Esophagus (tissue), 2 donors: ENCODE measurements around the gene BCL7C. TPM values are rescaled to one million over a fixed set of nuclear protein-coding genes. Genes with fewer than 3 reads are reported as not detected.
A peak's percentile ranks its signal among the peaks of the same experiment; 100 is the strongest.

Experiments
- H3K27ac ChIP-seq, 2 donors: one replicate each; pipeline ENCODE4 v1.5.1; 2013; ENCODE audit warnings: low read depth in 2 of 2, mild to moderate bottlenecking in 2 of 2, inconsistent platforms in 1 of 2, low read length in 1 of 2, moderate library complexity in 1 of 2
- H3K27me3 ChIP-seq, 2 donors: one replicate each; pipeline ENCODE4 v1.6.1; 2013; ENCODE audit warnings: low read length in 2 of 2, control low read depth in 1 of 2, mild to moderate bottlenecking in 1 of 2; ENCODE audit not compliant: insufficient read depth in 2 of 2, control insufficient read depth in 1 of 2
- H3K36me3 ChIP-seq, 2 donors: one replicate each; pipeline ENCODE4 v1.6.1; 2013; ENCODE audit warnings: low read length in 1 of 2; ENCODE audit not compliant: control insufficient read depth in 2 of 2, insufficient read depth in 2 of 2
- H3K4me1 ChIP-seq, 2 donors: one replicate each; pipeline ENCODE4 v1.6.1; 2013; ENCODE audit warnings: low read length in 1 of 2; ENCODE audit not compliant: control insufficient read depth in 2 of 2, insufficient read depth in 2 of 2
- H3K4me3 ChIP-seq, 2 donors: one replicate each; pipeline ENCODE4 v1.5.1; 2013; ENCODE audit warnings: low read length in 2 of 2, mild to moderate bottlenecking in 2 of 2, low read depth in 1 of 2, moderate library complexity in 1 of 2
- H3K9me3 ChIP-seq, 2 donors: one replicate each; pipeline ENCODE4 v1.6.1; 2013; ENCODE audit warnings: mild to moderate bottlenecking in 2 of 2, low read depth in 1 of 2, low read length in 1 of 2, moderate library complexity in 1 of 2; ENCODE audit not compliant: control insufficient read depth in 2 of 2, insufficient read depth in 1 of 2
- WGBS, 2 donors: extraction: QIAGEN DNeasy Blood & Tissue Kit; methylation state at CpG; one replicate each; pipeline ENCODE4 v1.1.7; 2013; 5-methylcytosine and 5-hydroxymethylcytosine counted together
- polyA plus RNA-seq, 2 donors: library from polyadenylated mRNA; stranded (reverse); fragments of 200-250 nt; gene quantifications; one replicate each; pipeline ENCODE4 v1.2.3, GENCODE V29; 2013
- donor health status: healthy with polysubstance abuse.
- donor health status: Bipolar disorder and iron deficiency.

Gene BCL7C
- polyA plus RNA-seq, 2 donors: 21.8 to 33.9 TPM

DNA sequence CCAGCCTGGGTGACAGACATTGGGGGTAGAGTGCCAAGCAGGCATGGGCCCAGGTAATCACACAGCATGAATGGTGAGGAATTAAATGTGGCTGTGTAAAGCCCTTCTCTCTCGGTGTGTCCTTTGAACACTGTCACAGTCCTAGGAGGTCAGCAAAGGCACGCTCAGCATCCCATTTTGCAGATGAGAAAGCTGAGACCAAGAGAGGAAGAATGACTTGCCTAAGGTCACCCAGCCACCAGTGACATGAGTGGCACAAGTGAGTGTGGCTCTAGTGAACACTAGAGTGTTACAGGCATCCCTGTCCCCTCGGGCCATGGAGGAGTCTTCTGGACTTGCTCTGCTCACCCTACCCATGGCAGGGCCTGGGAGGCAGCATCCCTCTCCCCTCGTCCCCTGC is 13.2 kb upstream of the BCL7C start:
- Histone ChIP-seq H3K9me3 (no peaks in the 10 kb centered on the region), H3K4me3 (no peak overlapping the region), H3K27ac (no peak overlapping the region), H3K4me1 (peaks cover 0 to 17% of the 10 kb centered on the region in 2 donors), H3K36me3 (no peaks in the 10 kb centered on the region), H3K27me3 (no peaks in the 10 kb centered on the region)
- 83 to 89% methylated on average over 4 of the region's 4 CpGs for WGBS, 2 donors

DNA sequence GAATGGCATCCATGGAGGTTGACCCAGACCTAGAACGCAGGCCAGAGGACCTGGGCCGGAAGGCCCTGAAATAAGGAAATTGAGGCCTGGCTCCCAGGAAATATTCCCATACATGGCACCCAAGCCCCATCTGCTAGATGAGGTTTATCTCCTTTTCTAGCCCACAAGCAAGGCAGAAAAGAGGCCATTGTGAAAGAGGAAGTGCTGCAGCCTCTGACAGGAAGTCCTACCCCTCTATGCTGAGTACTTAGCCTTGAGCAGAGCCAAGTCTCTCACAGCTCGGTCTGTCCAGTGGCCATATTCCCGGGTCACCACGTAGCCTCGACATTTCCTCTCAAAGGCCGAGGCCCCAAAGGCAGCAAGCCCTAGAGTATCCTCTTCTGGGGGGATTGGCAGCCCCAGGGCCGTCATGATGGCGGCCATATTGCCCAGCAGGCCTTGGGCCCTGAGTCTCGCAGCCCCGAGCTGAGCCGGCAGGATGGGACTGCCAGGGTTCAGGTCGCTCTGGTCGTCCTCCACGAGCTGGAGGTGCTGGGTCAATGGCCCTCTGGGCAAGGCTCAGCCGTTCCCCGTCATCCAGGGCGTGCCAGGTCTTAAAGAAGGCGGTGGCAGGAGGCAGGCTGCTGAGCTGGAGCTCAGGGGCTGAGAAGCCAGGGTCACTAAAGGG is 10.4 kb upstream of the BCL7C start:
- Histone ChIP-seq H3K27me3 (no peaks in the 10 kb centered on the region), H3K27ac (peak overlapping the region; percentile 0 to 6), H3K4me1 (peaks cover 0 to 7% of the 10 kb centered on the region in 2 donors), H3K36me3 (no peaks in the 10 kb centered on the region), H3K9me3 (no peaks in the 10 kb centered on the region), H3K4me3 (no peak overlapping the region)
- 82% methylated on average over 19 of the region's 19 CpGs for WGBS, 2 donors

DNA sequence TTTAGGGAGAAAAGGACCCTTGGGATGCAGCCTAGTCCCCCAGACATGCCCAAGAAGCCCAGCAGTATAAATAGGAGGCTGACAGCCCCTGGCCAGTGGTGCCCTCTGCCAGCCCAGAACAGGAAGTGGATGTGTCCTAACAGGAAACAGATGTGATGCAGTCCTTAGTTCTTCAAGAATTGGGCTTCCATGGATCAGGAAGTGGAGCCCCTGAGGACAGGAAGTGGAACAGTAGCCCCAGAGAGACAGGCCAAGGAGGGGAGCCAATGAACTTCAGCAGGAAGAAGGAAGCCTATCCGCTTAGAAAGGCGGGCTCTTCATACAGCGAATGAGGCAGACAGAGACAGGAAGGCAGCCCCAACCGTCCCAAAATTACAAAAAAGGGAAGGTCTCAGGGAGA is 9.7 kb upstream of the BCL7C start:
- H3K36me3 ChIP-seq: no peaks in the 10 kb centered on the region
- no peaks in the 10 kb centered on the region for H3K9me3 ChIP-seq
- 73 to 76% methylated on average over 4 of the region's 4 CpGs for WGBS, 2 donors
- no peaks in the 10 kb centered on the region for H3K27me3 ChIP-seq
- H3K27ac ChIP-seq: peak overlapping the region; percentile 0 to 6
- peaks cover 0 to 7% of the 10 kb centered on the region in 2 donors for H3K4me1 ChIP-seq
- H3K4me3 ChIP-seq: no peak overlapping the region

DNA sequence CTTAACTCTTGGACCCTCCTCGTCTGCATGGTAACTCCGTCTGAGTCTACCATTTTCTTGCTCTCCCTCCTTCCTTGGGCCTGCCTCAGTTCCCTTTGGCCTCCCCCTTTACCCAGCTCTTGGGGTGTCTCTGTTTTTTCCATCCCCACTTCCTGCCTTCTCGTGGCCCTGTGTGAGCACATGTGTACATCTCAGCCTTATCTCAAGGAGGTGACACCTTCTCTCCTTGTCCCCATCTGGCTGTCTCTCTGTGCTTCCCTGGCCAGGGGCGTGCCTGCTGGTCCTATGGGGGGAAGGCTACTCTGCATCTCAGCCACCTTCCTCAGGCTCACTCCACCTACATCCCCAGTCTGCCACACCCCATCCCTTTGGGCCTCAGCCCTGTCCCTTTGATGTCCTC is 9.1 kb upstream of the BCL7C start:
- Histone ChIP-seq H3K36me3 (no peaks in the 10 kb centered on the region), H3K27me3 (no peaks in the 10 kb centered on the region), H3K4me3 (no peak overlapping the region), H3K4me1 (peaks cover 0 to 7% of the 10 kb centered on the region in 2 donors), H3K9me3 (no peaks in the 10 kb centered on the region), H3K27ac (peak overlapping the region; percentile 88 to 91)
- WGBS, 2 donors: 67 to 82% methylated on average over 4 of the region's 4 CpGs

DNA sequence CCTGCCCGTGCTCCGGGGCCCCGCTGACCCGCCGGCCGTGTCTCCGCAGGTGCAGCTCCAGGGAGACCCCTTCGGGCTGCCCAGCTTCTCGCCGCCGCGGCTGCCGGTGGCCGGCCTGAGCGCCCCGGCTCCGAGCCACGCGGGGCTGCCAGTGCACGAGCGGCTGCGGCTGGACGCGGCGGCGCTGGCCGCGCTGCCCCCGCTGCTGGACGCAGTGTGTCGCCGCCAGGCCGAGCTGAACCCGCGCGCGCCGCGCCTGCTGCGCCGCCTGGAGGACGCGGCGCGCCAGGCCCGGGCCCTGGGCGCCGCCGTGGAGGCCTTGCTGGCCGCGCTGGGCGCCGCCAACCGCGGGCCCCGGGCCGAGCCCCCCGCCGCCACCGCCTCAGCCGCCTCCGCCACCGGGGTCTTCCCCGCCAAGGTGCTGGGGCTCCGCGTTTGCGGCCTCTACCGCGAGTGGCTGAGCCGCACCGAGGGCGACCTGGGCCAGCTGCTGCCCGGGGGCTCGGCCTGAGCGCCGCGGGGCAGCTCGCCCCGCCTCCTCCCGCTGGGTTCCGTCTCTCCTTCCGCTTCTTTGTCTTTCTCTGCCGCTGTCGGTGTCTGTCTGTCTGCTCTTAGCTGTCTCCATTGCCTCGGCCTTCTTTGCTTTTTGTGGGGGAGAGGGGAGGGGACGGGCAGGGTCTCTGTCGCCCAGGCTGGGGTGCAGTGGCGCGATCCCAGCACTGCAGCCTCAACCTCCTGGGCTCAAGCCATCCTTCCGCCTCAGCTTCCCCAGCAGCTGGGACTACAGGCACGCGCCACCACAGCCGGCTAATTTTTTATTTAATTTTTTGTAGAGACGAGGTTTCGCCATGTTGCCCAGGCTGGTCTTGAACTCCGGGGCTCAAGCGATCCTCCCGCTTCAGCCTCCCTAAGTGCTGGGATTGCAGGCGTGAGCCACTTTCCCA is 8.4 kb upstream of the BCL7C start:
- Histone ChIP-seq H3K27ac (peak overlapping the region; percentile 88 to 91), H3K9me3 (no peaks in the 10 kb centered on the region), H3K27me3 (no peaks in the 10 kb centered on the region), H3K4me1 (peaks cover 0 to 7% of the 10 kb centered on the region in 2 donors), H3K36me3 (no peaks in the 10 kb centered on the region), H3K4me3 (peak overlapping the region; percentile 58 to 64)
- WGBS, 2 donors: 9 to 10% methylated on average over 70 to 99 of the region's 99 CpGs

DNA sequence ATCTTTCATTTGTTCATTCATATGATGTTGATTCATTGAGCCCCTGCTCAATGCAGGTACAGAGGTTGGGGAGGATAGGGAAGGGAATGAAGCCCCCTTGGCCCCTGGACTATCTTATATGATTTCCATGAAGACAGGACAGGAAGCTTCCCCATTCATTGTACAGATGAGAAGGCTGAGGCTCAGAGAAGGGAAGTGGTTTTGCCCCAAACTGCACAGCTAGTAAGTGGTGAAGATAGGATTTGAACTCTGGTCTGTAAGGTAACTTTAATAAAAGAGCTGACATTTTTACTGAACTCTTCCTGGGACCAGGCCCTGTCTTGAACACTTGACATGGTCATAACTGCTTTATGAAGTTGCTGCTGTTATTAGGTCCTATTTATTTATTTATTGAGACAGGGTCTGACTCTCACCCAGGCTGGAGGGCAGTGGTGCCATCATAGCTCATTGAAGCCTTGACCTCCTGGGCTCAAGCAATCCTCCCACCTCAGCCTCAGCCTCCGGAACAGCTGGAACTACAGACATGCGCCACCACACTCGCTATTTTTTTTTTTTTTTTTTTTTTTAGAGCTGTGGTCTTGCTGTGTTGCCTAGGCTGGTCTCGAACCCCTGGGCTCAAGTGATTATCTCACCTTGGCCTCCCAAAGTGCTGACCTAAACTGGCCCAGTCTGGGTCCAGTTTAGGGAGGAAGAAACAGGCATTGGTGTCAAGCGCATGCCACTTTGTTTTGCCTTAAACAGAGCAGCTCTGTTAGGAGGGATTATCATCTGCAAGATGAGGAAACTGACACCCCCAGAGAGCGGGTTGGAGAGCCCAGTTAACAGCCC is 7.5 kb upstream of the BCL7C start:
- H3K4me1 ChIP-seq: peaks cover 2 to 7% of the 10 kb centered on the region in 2 donors
- no peaks in the 10 kb centered on the region for H3K9me3 ChIP-seq
- H3K36me3 ChIP-seq: no peaks in the 10 kb centered on the region
- no peaks in the 10 kb centered on the region for H3K27me3 ChIP-seq
- WGBS, 2 donors: 38 to 43% methylated on average over 6 of the region's 6 CpGs
- peak overlapping the region; percentile 43 to 58 for H3K4me3 ChIP-seq
- peak overlapping the region; percentile 88 to 91 for H3K27ac ChIP-seq

DNA sequence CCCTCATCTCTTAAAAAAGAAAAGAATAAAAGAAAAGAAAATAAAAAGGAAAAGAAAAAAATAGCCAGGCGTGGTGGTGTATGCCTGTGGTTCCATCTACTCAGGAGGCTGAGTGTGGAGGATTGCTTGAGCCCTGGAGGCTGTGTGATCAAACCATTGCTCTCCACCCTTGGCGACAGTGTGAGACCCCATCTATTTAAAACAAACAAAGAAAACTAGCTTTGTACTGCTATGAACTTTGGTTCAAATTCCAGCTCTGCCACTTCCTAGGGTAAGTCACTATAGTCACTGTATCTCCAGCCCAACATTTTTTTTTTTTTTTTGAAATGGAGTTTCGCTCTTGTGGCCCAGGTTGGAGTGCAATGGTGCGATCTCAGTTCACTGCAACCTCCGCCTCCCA is 6.7 kb upstream of the BCL7C start:
- Histone ChIP-seq H3K27ac (no peak overlapping the region), H3K4me1 (peaks cover 2 to 10% of the 10 kb centered on the region in 2 donors), H3K27me3 (no peaks in the 10 kb centered on the region), H3K4me3 (no peak overlapping the region), H3K9me3 (no peaks in the 10 kb centered on the region), H3K36me3 (no peaks in the 10 kb centered on the region)
- 99% methylated on average over 5 of the region's 5 CpGs for WGBS, 2 donors

DNA sequence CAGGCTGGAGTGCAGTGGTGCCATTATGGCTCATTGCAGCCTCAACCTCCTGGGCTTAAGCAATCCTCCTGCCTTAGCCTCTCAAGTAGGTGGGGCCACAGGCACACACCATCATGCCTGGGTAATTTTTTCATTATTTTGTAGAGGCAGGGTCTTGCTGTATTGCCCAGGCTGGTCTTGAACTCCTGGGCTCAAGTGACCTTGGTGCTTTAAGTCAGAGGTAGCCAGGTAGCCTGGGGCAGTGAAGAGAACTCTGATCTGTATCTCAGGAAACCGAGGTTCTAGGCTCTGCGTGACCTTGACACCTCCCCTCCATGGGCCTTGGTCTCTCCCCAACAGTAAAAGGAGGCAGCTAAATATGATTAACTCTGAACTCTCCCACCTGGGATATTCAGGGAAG is 5.9 kb upstream of the BCL7C start:
- Histone ChIP-seq H3K27ac (no peak overlapping the region), H3K9me3 (no peaks in the 10 kb centered on the region), H3K4me3 (no peak overlapping the region), H3K36me3 (no peaks in the 10 kb centered on the region), H3K4me1 (peaks cover 2 to 11% of the 10 kb centered on the region in 2 donors), H3K27me3 (no peaks in the 10 kb centered on the region)
- WGBS, 2 donors: 67 to 73% methylated on average over 2 of the region's 2 CpGs
